Skeletal muscle satellite cell (primary cell): ENCODE data around the gene FAM187B.

Experiments used
- H3K27me3 ChIP-seq: 2 replicates; pipeline ENCODE4 v1.7.0; 2013; ENCODE audit warnings: low read length; ENCODE audit not compliant: control insufficient read depth, insufficient read depth
- H3K36me3 ChIP-seq: 2 replicates; pipeline ENCODE4 v1.7.0; 2013; ENCODE audit warnings: mild to moderate bottlenecking, control low read depth, low read length; ENCODE audit not compliant: insufficient read depth
- H3K4me1 ChIP-seq: 2 replicates; pipeline ENCODE4 v1.7.0; 2013; ENCODE audit warnings: low read length; ENCODE audit not compliant: control insufficient read depth, insufficient read depth
- H3K4me2 ChIP-seq: 2 replicates; pipeline ENCODE4 v1.7.0; 2013; ENCODE audit warnings: mild to moderate bottlenecking, low read length
- H3K4me3 ChIP-seq: 2 replicates; pipeline ENCODE4 v1.7.0; 2013; ENCODE audit warnings: low read length
- H3K9ac ChIP-seq: 2 replicates; pipeline ENCODE4 v1.7.0; 2013; ENCODE audit warnings: mild to moderate bottlenecking, low read depth, low read length, moderate library complexity
- H3K9me3 ChIP-seq: replicated peaks from 2 replicates; pipeline ENCODE4 v1.7.0; 2013; ENCODE audit warnings: mild to moderate bottlenecking, control low read depth, low read length

FAM187B gene

GRCh38 chr19:35257113-35257461 lies 28.5 kb upstream of the FAM187B start:
- Histone ChIP-seq H3K9me3 (no peaks in the 10 kb centered on the region), H3K9ac (no peak overlapping the region), H3K4me2 (no peak overlapping the region), H3K36me3 (no peaks in the 10 kb centered on the region), H3K4me3 (no peak overlapping the region), H3K4me1 (no peaks in the 10 kb centered on the region), H3K27me3 (peaks cover 49% of the 10 kb centered on the region)

GRCh38 chr19:35256566-35256965 lies 28.0 kb upstream of the FAM187B start:
- H3K4me3 ChIP-seq = no peak overlapping the region
- H3K9ac ChIP-seq = no peak overlapping the region
- H3K4me2 ChIP-seq = no peak overlapping the region
- no peaks in the 10 kb centered on the region for H3K4me1 ChIP-seq
- no peaks in the 10 kb centered on the region for H3K9me3 ChIP-seq
- H3K36me3 ChIP-seq = no peaks in the 10 kb centered on the region
- H3K27me3 ChIP-seq = peaks cover 44% of the 10 kb centered on the region

DNA sequence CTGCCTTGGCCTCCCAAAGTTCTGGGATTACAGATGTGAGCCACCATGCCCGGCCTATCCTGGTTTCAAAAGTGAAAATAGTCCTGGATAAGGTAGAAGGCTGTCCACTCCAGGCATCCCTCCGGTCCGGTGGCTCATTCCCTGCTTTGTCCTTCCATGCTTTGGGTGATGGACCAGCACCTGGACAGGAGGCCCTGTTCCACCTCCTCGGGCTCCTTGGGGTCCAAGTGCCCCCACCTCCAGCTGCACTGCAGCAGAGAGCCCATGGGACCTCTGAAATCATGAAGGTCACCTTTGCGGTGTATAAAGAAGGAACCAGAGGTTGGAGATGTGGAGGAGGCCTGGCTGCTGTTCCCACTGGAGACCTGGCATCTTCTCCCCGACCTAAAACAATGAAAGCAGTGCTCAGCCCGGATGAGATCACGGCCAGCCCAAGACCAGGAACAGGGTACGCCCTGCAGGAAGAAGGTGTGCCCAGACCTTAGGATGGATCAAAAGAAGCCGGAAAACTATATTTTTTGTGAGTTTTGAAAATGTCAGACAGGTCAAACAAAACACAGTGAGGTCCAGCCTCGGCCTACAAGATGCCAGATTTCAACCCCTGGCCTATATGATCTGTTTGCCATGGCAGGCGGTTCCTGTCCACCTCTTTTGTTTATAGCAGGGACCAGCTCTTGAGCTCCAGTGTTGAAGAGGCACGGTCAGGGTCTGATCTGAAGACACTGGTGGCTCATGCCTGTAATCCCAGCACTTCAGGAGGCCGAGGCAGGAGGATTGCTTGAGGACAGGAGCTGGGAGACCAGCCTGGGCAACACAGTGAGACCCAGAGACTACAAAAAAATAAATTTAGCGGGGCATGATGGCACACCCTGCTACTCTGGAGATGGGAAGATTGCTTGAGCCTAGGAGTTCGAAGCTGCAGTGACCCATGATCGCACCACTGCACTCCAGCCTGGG lies 26.1 kb upstream of the FAM187B start:
- H3K4me1 ChIP-seq = no peaks in the 10 kb centered on the region
- no peaks in the 10 kb centered on the region for H3K9me3 ChIP-seq
- peaks cover 37% of the 10 kb centered on the region for H3K27me3 ChIP-seq
- no peaks in the 10 kb centered on the region for H3K36me3 ChIP-seq
- no peak overlapping the region for H3K4me3 ChIP-seq
- H3K9ac ChIP-seq = no peak overlapping the region
- H3K4me2 ChIP-seq = no peak overlapping the region

- Histone ChIP-seq H3K27me3 (peaks cover 40% of the 10 kb centered on the region), H3K36me3 (no peaks in the 10 kb centered on the region), H3K4me1 (no peaks in the 10 kb centered on the region)
Observed at GRCh38 chr19:35253316-35254286, 25.1 kb upstream of the FAM187B start.

GRCh38 chr19:35251456-35251855 lies 22.9 kb upstream of the FAM187B start:
- H3K9me3 ChIP-seq = no peaks in the 10 kb centered on the region
- H3K4me2 ChIP-seq = no peak overlapping the region
- H3K4me3 ChIP-seq = no peak overlapping the region
- no peak overlapping the region for H3K9ac ChIP-seq
- no peaks in the 10 kb centered on the region for H3K36me3 ChIP-seq
- no peaks in the 10 kb centered on the region for H3K4me1 ChIP-seq
- H3K27me3 ChIP-seq = peaks cover 46% of the 10 kb centered on the region

More at GRCh38 chr19:35253316-35254286, 25.1 kb upstream of the FAM187B start:
- Histone ChIP-seq H3K9me3 (no peaks in the 10 kb centered on the region), H3K4me3 (no peak overlapping the region), H3K9ac (no peak overlapping the region), H3K4me2 (no peak overlapping the region)

DNA sequence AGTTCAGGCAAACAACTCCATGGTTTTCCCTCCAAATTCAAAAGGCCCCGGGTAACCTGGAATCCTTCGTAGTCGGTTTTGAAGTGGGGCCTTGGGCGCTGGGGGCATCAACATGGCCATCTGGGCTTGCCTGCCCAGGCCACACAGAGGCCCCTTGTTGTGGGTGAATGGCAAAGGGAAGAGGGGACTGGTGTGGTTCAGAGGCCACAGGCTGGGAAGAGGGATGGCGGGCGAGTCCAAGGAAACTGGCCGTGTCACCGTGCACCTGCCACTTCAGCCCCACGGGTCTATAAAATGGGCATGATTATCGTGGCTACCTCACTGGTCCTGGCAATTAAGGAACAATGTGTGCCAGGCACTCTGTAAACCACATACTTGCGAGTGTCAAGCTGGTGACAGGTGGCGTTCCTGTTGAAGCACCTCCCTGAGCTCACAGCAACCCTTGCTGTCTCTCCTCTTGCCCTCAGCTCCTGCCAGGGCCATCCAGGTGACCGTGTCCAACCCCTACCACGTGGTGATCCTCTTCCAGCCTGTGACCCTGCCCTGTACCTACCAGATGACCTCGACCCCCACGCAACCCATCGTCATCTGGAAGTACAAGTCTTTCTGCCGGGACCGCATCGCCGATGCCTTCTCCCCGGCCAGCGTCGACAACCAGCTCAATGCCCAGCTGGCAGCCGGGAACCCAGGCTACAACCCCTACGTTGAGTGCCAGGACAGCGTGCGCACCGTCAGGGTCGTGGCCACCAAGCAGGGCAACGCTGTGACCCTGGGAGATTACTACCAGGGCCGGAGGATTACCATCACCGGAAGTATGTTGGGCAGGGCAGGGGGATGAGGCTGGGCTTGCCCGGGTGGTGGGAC lies 21.5 kb upstream of the FAM187B start:
- Histone ChIP-seq H3K36me3 (no peaks in the 10 kb centered on the region), H3K27me3 (peaks cover 50% of the 10 kb centered on the region), H3K4me2 (no peak overlapping the region), H3K4me3 (no peak overlapping the region), H3K9me3 (no peaks in the 10 kb centered on the region), H3K9ac (no peak overlapping the region), H3K4me1 (no peaks in the 10 kb centered on the region)

GRCh38 chr19:35249146-35249847 lies 20.8 kb upstream of the FAM187B start:
- peaks cover 54% of the 10 kb centered on the region for H3K27me3 ChIP-seq
- no peaks in the 10 kb centered on the region for H3K4me1 ChIP-seq
- no peaks in the 10 kb centered on the region for H3K36me3 ChIP-seq
- H3K9me3 ChIP-seq = no peaks in the 10 kb centered on the region
- no peak overlapping the region for H3K4me3 ChIP-seq
- no peak overlapping the region for H3K9ac ChIP-seq
- H3K4me2 ChIP-seq = no peak overlapping the region

DNA sequence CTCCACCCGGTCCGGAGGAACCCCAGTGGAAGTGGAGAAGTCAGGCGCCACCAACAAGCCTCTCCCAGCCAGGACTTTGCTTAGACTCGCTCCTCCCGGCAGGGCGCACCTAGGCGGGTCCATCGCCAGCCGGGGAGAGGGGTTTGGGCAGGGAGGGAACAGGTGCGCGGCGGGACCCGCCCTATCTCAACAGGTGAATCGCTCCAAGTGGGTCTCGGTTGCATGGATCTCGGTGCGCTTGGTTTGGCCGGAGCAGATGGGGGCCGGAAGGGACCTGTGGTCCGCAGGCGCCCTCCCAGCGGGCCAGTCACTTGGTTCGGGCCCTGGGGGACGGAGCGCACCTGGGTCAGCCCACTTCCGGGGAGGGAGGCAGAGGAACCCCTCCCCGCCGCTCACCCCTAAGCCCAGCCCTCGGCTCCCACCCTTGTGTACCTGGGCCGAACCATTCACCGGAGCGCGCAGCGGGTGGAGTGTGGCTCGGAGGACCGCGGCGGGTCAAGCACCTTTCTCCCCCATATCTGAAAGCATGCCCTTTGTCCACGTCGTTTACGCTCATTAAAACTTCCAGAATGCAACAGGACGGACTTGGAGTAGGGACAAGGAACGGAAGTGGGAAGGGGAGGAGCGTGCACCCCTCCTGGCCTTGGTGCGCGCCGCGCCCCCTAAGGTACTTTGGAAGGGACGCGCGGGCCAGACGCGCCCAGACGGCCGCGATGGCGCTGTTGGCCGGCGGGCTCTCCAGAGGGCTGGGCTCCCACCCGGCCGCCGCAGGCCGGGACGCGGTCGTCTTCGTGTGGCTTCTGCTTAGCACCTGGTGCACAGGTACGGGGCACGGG lies 20.0 kb upstream of the FAM187B start, which contains the start of gene LSR:
Gene LSR, plus strand, starts transcription at position 693 of the 836 bp plus-strand sequence. Its CDS starts 21 bp downstream, at position 714.
- no peak within 1 kb of the TSS for H3K9ac ChIP-seq
- no peaks in the 10 kb centered on the region for H3K9me3 ChIP-seq
- no peak within 1 kb of the TSS for H3K4me3 ChIP-seq
- peaks cover 58% of the 10 kb centered on the region for H3K27me3 ChIP-seq
- H3K4me2 ChIP-seq = no peak within 1 kb of the TSS
- no peaks in the 10 kb centered on the region for H3K36me3 ChIP-seq
- H3K4me1 ChIP-seq = no peaks in the 10 kb centered on the region

GRCh38 chr19:35247526-35248309 lies 19.2 kb upstream of the FAM187B start:
- Histone ChIP-seq H3K4me2 (no peak overlapping the region), H3K9me3 (no peaks in the 10 kb centered on the region), H3K4me1 (no peaks in the 10 kb centered on the region), H3K27me3 (peaks cover 59% of the 10 kb centered on the region), H3K9ac (no peak overlapping the region), H3K4me3 (no peak overlapping the region), H3K36me3 (no peaks in the 10 kb centered on the region)
